CD4-positive, alpha-beta memory T cell (primary cell): ENCODE data around the gene GAB2. TPM values are rescaled to one million over a fixed set of nuclear protein-coding genes. Genes with fewer than 3 reads are reported as not detected.

Source experiments
- CTCF ChIA-PET: fragments of 350-600 bp; sonication (Branson Sonifier 250); formaldehyde crosslinking; loops from one replicate; lab custom pipeline; 2021; ENCODE audit warnings: inconsistent platforms; ENCODE audit not compliant: partially characterized antibody; lab: Charles Lee
- POLR2A ChIA-PET: fragments of 350-600 bp; sonication (Branson Sonifier 250); formaldehyde crosslinking; loops from one replicate; lab custom pipeline; 2021; ENCODE audit not compliant: partially characterized antibody; lab: Charles Lee
- DNase-seq, 5 donors: peaks; one replicate each; pipeline versions ENCODE4 v3.0.0 to v3.0.0-alpha.2; 2020 to 2022; ENCODE audit warnings: mixed read lengths in 1 of 5
- H3K27ac ChIP-seq: one replicate; pipeline ENCODE4 v1.7.0; 2013; ENCODE audit warnings: low read depth, low read length
- H3K27me3 ChIP-seq: 2 replicates; pipeline ENCODE4 v1.7.0; 2013; ENCODE audit warnings: mild to moderate bottlenecking, low read length, moderate library complexity; ENCODE audit not compliant: insufficient read depth
- H3K36me3 ChIP-seq: 2 replicates; pipeline ENCODE4 v1.7.0; 2013; ENCODE audit warnings: mild to moderate bottlenecking, low read length, moderate library complexity; ENCODE audit not compliant: insufficient read depth
- H3K4me1 ChIP-seq: 2 replicates; pipeline ENCODE4 v1.7.0; 2013; ENCODE audit warnings: mild to moderate bottlenecking, low read length, moderate library complexity; ENCODE audit not compliant: insufficient read depth
- H3K4me3 ChIP-seq, 2 donors: one replicate each; pipeline ENCODE4 v1.7.0; 2013; ENCODE audit warnings: low read length in 2 of 2, mild to moderate bottlenecking in 1 of 2
- H3K9me3 ChIP-seq, 2 donors: one replicate each; pipeline ENCODE4 v1.7.0; 2013; ENCODE audit warnings: low read length in 2 of 2, control low read depth in 1 of 2; ENCODE audit not compliant: control insufficient read depth in 1 of 2
- H3K27ac Mint-ChIP-seq, 7 donors: one replicate each; pipeline ENCODE4 v1.8.0; 2020 to 2021; ENCODE audit warnings: mixed read lengths in 7 of 7, mild to moderate bottlenecking in 6 of 7, inconsistent platforms in 3 of 7, moderate library complexity in 3 of 7
- H3K27me3 Mint-ChIP-seq, 2 donors: one replicate each; pipeline ENCODE4 v1.8.0; 2020 to 2021; ENCODE audit warnings: mixed read lengths in 2 of 2
- H3K36me3 Mint-ChIP-seq, 2 donors: one replicate each; pipeline ENCODE4 v1.8.0; 2020 to 2021; ENCODE audit warnings: mixed read lengths in 2 of 2, inconsistent platforms in 1 of 2, mild to moderate bottlenecking in 1 of 2
- H3K4me1 Mint-ChIP-seq, 4 donors: one replicate each; pipeline ENCODE4 v1.8.0; 2020 to 2021; ENCODE audit warnings: mixed read lengths in 4 of 4, mild to moderate bottlenecking in 1 of 4
- H3K4me3 Mint-ChIP-seq, 8 donors: one replicate each; pipeline ENCODE4 v1.8.0; 2020 to 2021; ENCODE audit warnings: mixed read lengths in 8 of 8, mild to moderate bottlenecking in 7 of 8, moderate library complexity in 6 of 8, inconsistent platforms in 3 of 8
- H3K9me3 Mint-ChIP-seq, 8 donors: one replicate each; pipeline ENCODE4 v1.8.0; 2020 to 2021; ENCODE audit warnings: mixed read lengths in 8 of 8, mild to moderate bottlenecking in 5 of 8, inconsistent platforms in 3 of 8, moderate library complexity in 1 of 8
- intact Hi-C: fragments of 100-400 bp; cut with micrococcal nuclease; formaldehyde crosslinking; loops from one replicate; pipeline ENCODE4 v1.15.1; 2023
- polyA plus RNA-seq, 2 donors: library from polyadenylated mRNA; unstranded; fragments of 300-500 nt; fragmentation: Illumina TruSeq; gene quantifications; one replicate each; pipeline ENCODE4 v1.2.3, GENCODE V29; 2021
- total RNA-seq, 2 experiments: library from RNA; stranded (reverse); gene quantifications; one replicate each; pipeline ENCODE4 v1.2.3, GENCODE V29; 2021

The GAB2 gene
- total and polyA plus RNA-seq, 4 experiments from 2014 or later: 0.05 to 6.7 (median 3.1) TPM

DNA sequence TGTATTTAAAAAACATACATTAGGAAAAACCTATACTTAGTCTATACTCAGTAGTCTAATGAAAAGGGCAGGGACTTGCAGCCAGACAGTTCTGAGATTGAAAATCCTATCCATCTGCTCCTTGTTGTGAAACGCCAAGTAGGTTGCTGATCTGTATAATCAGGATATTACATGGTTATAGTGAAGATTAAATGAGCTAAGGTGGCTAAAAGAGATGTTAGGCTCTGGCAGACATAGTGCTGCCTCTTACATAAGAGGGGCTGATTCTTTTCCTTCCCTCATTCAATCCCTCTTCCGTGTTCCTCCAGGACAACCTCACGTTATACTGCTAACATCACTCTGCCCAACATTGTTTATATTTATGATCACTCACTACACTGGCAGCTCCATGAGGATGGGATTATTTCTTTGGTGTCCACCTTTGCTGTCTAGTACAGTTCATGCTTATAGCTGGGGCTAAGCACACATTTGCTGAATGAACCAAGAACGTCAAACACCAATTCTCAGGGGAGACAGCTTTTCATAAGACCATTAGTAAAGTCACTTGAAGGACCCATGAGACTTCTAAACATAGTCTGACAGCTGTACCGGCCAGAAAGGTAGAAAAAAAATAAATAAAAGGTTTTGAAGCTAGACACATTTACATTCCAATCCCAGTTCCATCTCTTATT, 46.3 kb downstream of the GAB2 start:
- H3K9me3 Mint-ChIP-seq: no peaks in the 10 kb centered on the region
- intact Hi-C loops: no loop called here
- H3K36me3 ChIP-seq: no peaks in the 10 kb centered on the region

DNA sequence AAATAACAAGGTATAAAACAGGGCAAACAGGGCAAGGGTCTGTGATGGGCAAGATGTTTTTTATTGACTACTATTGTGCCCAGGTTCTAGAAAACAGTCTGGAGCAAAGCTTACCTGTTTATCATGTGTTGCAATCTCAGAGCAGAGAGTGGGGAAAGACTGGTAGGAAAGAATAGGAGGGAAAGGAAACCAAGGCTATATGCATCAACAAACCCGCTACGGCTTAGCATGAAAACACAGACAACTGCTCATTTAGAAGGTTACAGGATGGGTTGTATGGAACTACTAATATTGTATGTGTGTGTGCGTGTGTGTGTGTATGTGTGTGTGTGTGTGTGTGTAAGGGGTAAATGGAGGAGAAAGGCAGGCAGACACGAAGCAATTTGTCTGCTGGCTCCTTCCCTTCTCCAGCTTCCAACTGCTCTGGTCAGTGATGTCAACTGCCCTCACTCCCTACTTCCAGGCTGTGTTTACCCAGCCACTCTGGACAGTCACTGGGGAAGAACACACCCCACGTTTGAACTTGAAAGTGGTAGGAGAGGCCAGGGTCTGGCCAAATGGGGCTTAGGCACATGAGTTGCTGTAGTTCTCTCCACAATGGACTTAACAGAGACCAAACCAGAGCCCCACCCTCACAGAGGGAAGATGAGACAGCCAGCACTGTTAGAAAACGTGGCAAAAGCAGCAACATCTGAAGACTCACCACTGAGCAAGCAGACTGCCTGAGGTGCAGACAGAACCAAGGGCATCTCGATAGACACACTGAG, 47.0 kb downstream of the GAB2 start:
- POLR2A ChIA-PET: no interaction called here
- CTCF ChIA-PET: no interaction called here
- Histone ChIP-seq H3K4me1 (no peaks in the 10 kb centered on the region), H3K27me3 (no peaks in the 10 kb centered on the region), H3K36me3 (no peaks in the 10 kb centered on the region), H3K4me3 (no peak overlapping the region), H3K9me3 (no peaks in the 10 kb centered on the region), H3K27ac (no peak overlapping the region)
- no peak for DNase-seq
- no peak overlapping the region for H3K27ac Mint-ChIP-seq
- peaks cover 0 to under 1% of the 10 kb centered on the region in 2 donors for H3K27me3 Mint-ChIP-seq
- no peaks in the 10 kb centered on the region for H3K9me3 Mint-ChIP-seq
- no peaks in the 10 kb centered on the region for H3K4me1 Mint-ChIP-seq
- H3K4me3 Mint-ChIP-seq: no peak overlapping the region
- intact Hi-C loops: no loop called here
- H3K36me3 Mint-ChIP-seq: no peaks in the 10 kb centered on the region

More for the DNA sequence above, 46.3 kb downstream of the GAB2 start:
- DNase-seq: no peak
- H3K4me1 ChIP-seq: no peaks in the 10 kb centered on the region
- no peak overlapping the region for H3K27ac ChIP-seq
- H3K27me3 ChIP-seq: no peaks in the 10 kb centered on the region
- H3K9me3 ChIP-seq: no peaks in the 10 kb centered on the region
- ChIA-PET CTCF (no interaction called here), POLR2A (no interaction called here)
- Mint-ChIP-seq H3K27me3 (peaks cover 0 to 1% of the 10 kb centered on the region in 2 donors), H3K27ac (no peak overlapping the region), H3K4me1 (no peaks in the 10 kb centered on the region), H3K36me3 (no peaks in the 10 kb centered on the region), H3K4me3 (no peak overlapping the region)
- H3K4me3 ChIP-seq: no peak overlapping the region

DNA sequence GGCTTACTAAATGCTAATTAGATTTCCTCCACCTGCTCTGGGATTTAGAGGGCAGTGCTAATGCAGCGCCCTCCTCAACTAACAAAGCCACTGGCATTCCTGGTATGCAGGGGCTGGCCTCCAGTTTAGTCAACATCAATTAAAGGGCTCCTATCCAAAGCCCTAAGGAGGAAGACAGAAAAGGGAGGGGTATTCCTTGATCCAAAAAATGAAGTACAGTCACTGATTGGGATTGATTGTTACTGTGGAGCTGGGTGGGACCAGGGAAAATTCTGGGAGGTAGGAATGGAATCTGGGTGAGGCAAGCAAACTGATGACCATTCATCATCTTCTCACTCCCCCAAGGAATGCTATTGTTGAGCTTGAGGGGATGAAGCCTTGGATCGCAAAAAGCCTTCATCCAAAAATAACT, 52.2 kb downstream of the GAB2 start:
- ChIA-PET CTCF (no interaction called here), POLR2A (no interaction called here)

DNA sequence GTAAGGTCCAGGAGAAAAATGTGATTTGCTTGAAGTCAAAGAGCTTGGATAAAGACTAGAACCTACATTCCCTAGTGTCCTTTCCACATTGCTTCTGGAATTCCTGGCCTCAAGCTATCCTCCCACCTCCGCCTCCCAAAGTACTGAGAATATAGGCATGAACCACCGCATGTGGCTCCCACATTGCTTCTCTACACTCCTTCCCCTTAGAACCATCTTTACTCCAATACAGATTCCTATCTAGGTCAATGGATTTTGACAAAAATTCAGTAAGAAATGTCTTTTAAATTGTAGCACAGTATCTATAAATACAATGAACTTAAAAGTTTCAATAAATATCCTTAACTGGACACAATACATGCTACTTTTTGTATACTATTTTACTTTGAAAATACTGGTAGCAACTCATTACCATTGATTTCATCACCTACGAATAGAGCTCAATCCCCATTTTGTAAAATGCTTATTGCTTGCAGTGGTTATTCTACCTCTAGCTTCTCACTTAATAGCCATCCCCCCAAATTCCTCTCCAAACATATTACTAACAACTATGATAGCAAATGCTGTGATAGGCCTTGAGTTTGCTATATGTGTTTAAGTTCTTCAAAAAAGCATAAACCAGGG, 53.4 kb downstream of the GAB2 start:
- no peaks in the 10 kb centered on the region for H3K27me3 ChIP-seq
- POLR2A ChIA-PET: no interaction called here
- H3K4me3 ChIP-seq: no peak overlapping the region
- intact Hi-C loops: no loop called here
- no peak for DNase-seq
- no peak overlapping the region for H3K4me3 Mint-ChIP-seq
- no peaks in the 10 kb centered on the region for H3K27me3 Mint-ChIP-seq
- no peak overlapping the region for H3K27ac ChIP-seq
- no peaks in the 10 kb centered on the region for H3K4me1 ChIP-seq
- no peaks in the 10 kb centered on the region for H3K4me1 Mint-ChIP-seq
- no peak overlapping the region for H3K27ac Mint-ChIP-seq
- CTCF ChIA-PET: no interaction called here
- no peaks in the 10 kb centered on the region for H3K36me3 Mint-ChIP-seq
- no peaks in the 10 kb centered on the region for H3K9me3 ChIP-seq
- no peaks in the 10 kb centered on the region for H3K36me3 ChIP-seq
- H3K9me3 Mint-ChIP-seq: no peaks in the 10 kb centered on the region

More for the DNA sequence above, 52.2 kb downstream of the GAB2 start:
- Histone ChIP-seq H3K4me3 (no peak overlapping the region), H3K9me3 (no peaks in the 10 kb centered on the region), H3K27me3 (no peaks in the 10 kb centered on the region), H3K4me1 (no peaks in the 10 kb centered on the region), H3K27ac (no peak overlapping the region), H3K36me3 (no peaks in the 10 kb centered on the region)
- Mint-ChIP-seq H3K27ac (no peak overlapping the region), H3K36me3 (no peaks in the 10 kb centered on the region), H3K4me1 (no peaks in the 10 kb centered on the region), H3K9me3 (no peaks in the 10 kb centered on the region), H3K27me3 (no peaks in the 10 kb centered on the region), H3K4me3 (no peak overlapping the region)
- intact Hi-C loops: no loop called here
- no peak for DNase-seq

DNA sequence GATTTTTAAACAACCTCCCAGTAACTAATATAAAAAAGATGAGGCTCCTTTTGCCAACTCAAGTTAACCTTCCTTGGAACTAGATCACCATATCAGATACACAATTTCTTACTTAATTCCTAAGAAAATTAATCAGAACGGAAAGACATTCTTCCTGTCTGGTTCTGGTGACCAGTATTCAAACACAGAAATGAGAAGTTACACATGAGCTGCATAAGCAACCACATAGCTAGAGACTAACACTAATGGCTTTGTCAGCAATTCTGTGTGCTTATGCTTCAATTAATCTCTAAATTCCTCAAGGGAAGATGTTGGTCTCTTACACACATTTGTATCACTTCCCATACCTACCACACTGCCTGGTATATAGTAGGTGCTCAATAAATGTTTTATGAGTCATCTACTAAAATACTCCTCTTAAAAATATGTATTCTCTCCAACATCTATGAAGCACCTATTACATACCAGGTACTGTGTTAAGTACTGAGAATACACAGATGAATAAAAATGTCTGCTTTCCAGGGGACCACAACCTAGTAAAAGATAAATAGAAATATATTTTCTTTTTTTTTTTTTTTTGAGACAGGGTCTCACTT, 54.5 kb downstream of the GAB2 start:
- Mint-ChIP-seq H3K27ac (no peak overlapping the region), H3K27me3 (no peaks in the 10 kb centered on the region), H3K36me3 (no peaks in the 10 kb centered on the region), H3K9me3 (peaks cover 0 to under 1% (median 0%) of the 10 kb centered on the region in 8 donors), H3K4me3 (no peak overlapping the region), H3K4me1 (no peaks in the 10 kb centered on the region)
- Histone ChIP-seq H3K4me3 (no peak overlapping the region), H3K27me3 (no peaks in the 10 kb centered on the region), H3K27ac (no peak overlapping the region), H3K4me1 (no peaks in the 10 kb centered on the region), H3K9me3 (no peaks in the 10 kb centered on the region), H3K36me3 (no peaks in the 10 kb centered on the region)
- ChIA-PET CTCF (no interaction called here), POLR2A (no interaction called here)
- intact Hi-C loops: no loop called here
- no peak for DNase-seq

DNA sequence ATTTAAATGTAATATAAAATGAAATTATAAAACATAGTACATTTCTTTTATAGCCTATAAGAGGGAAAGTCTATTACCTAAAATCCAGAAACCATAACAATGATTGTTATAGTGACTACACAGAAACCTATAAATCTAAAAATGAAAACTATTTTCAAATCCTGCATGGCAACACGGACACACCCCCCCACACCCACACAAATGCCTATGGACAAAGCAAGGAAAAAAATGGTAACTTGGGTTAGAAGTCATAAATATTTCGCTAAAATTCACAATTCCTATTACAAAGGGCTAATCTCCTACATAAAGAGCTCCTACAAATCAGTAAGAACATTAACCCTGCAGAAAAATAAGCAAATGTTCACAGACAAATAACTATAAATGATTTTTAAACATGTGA, 56.4 kb downstream of the GAB2 start:
- Histone ChIP-seq H3K4me1 (no peaks in the 10 kb centered on the region), H3K9me3 (no peaks in the 10 kb centered on the region), H3K36me3 (no peaks in the 10 kb centered on the region), H3K27ac (no peak overlapping the region), H3K4me3 (no peak overlapping the region), H3K27me3 (no peaks in the 10 kb centered on the region)
- no peak for DNase-seq
- POLR2A ChIA-PET: no interaction called here
- Mint-ChIP-seq H3K4me1 (peaks cover 0 to 4% (median 0%) of the 10 kb centered on the region in 4 donors), H3K9me3 (peaks cover 0 to 9% (median 5%) of the 10 kb centered on the region in 8 donors), H3K27me3 (no peaks in the 10 kb centered on the region), H3K27ac (no peak overlapping the region), H3K36me3 (peaks cover 0 to 7% of the 10 kb centered on the region in 2 donors), H3K4me3 (no peak overlapping the region)
- CTCF ChIA-PET: no interaction called here
- intact Hi-C loops: no loop called here

DNA sequence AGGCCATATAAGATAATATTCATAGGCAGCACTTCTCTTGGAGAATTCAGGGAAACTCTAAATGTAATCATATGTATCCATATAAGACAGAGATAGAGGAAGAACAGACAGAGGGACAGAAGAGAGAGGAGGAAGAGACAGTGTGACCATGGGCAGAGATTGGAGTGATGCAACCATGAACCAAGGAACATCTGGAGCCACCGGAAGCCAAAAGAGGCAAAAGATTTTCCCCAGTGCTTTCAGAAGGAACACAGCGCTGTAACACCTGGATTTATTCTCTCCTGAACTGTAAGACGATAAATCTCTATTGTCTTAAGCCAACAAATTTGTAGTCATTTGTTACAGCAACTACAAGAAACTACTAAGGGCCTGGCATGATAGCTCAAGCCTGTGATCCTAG, 57.7 kb downstream of the GAB2 start:
- Histone ChIP-seq H3K4me3 (no peak overlapping the region), H3K27ac (no peak overlapping the region), H3K4me1 (no peaks in the 10 kb centered on the region), H3K36me3 (no peaks in the 10 kb centered on the region), H3K9me3 (no peaks in the 10 kb centered on the region), H3K27me3 (no peaks in the 10 kb centered on the region)
- peak overlapping the region in 1 of 7 donors; percentile 19 for H3K27ac Mint-ChIP-seq
- H3K4me3 Mint-ChIP-seq: peak overlapping the region in 1 of 8 donors; percentile 56
- no peaks in the 10 kb centered on the region for H3K27me3 Mint-ChIP-seq
- peaks cover 0 to 4% (median 0%) of the 10 kb centered on the region in 4 donors for H3K4me1 Mint-ChIP-seq
- POLR2A ChIA-PET: no interaction called here
- DNase-seq: no peak
- intact Hi-C loops: no loop called here
- CTCF ChIA-PET: no interaction called here
- peaks cover 0 to 9% (median 5%) of the 10 kb centered on the region in 8 donors for H3K9me3 Mint-ChIP-seq
- H3K36me3 Mint-ChIP-seq: peaks cover 0 to 7% of the 10 kb centered on the region in 2 donors
